Eye (tissue), 1 donor: ENCODE data around the gene RAD51.

Experiments used
- DNase-seq: peaks from one replicate; pipeline ENCODE4 v3.0.0-alpha.2; 2015

The RAD51 gene

DNA sequence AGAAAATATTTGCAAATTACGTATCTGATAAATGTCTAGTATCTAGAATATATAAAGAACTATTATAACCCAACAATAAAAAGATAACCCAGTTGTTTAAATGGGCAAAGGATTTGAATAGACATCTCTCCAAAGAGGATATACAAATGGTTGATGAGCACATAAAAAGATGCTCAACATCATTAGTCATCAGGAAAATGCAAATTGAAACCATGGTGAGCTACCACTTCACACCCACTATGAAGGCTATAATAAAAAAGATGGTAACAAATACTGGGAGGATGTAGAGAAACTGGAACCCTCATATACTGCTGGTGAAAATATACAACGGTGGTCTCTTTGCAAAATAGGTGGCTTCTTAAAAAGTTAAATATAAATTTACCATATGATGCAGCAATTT lies 28.0 kb downstream of the RAD51 start:
- no peak for DNase-seq

DNA sequence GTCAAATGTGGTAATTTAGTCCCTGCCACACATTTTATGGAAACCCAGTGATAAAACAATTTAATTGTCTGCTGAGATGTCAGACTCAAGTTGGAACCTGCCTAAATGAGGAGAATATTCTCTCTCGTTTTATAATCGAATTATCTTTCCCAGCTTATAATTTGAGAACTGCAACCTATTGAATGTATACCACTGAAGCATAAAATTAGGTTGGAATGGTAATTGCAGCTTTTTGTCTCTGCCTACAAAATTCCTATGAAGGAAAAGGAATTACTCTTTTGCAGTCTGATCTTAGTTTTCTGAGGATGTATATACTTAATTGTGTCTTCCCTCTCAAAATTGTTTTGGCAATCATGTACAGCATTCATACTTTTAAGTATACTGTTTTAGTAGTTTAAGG lies 28.9 kb downstream of the RAD51 start:
- no peak for DNase-seq

DNA sequence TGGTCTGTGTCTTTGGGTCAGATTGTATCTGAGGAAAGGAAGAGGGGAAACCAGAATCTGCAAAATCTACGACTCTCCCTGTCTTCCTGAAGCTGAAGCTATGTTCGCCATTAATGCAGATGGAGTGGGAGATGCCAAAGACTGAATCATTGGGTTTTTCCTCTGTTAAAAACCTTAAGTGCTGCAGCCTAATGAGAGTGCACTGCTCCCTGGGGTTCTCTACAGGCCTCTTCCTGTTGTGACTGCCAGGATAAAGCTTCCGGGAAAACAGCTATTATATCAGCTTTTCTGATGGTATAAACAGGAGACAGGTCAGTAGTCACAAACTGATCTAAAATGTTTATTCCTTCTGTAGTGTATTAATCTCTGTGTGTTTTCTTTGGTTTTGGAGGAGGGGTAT lies 36.1 kb downstream of the RAD51 start:
- no peak for DNase-seq

DNA sequence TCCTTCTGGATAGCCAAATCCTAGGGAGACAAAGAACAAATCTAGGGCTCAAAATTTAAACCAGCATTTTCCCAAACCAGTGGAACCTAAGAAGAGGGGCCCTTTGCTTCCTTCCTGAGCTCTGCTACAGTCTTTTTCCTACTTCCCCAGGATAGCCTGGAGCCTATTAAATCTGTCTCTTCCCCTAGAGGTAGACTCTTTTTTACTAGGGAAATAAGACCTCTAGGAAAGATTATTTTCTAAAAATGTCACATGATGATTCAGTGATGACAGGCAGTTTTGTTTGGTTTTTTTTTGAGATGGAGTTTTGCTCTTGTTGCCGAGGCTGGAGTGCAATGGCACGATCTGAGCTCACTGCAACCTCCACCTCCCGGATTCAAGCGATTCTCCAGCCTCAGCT lies 41.6 kb downstream of the RAD51 start:
- no peak for DNase-seq

DNA sequence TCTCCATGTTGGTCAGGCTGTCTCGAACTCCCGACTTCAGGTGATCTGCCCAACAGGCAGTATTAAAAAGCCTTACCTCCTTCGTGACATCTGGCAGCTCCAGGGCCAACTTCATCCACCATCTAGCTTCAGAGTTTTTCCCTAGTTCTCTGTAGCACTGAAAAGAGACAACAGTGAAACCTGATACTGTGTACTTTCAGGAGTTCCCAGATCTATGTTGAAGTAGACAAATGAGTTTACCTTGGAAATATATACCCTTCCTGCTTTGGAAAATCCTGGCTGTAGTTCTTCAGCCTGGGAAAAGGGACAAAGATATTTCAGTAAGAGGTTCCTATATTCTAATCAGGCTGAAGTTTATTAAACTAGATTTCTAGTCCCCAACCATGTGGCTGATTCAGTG lies 42.1 kb downstream of the RAD51 start:
- no peak for DNase-seq

DNA sequence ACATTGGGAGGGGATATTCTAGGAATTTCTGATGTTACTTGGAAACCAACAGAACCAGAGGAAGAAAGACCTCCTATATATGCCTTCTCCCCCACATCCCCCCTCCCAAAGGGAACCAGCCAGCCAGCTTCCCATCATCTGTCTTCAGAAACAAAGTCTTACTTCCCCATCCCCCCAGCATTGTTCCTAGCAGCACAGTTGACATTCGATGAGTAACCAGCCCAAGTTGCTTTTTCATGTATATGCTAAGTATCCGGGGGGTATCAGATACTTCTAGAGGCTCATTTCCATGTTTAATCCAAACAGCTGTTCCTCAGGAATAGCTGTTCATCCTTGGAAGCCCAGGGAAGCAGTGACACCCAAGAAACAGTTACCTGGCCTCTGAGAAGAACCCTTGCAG lies 44.1 kb downstream of the RAD51 start:
- DNase-seq, result no peak

DNA sequence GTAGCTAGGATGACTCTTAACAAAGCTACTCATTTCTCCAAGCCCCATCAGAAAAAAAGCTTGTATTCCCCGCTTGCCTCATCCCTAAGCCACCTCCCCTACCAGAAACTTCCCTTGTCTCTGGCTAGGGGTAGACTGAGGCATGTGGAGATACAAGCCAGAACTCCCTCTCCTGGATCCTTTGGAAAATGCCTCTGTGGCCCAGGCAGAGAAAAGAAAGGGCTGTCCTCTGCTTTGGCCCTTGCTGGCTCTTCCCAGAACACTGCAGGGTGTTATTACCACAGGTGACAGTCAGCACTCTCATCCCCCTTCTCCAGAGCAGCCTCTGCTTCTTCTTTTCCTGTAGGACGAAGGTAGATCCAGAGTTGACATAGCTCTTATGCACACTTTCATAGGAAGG lies 44.9 kb downstream of the RAD51 start:
- DNase-seq, result no peak

DNA sequence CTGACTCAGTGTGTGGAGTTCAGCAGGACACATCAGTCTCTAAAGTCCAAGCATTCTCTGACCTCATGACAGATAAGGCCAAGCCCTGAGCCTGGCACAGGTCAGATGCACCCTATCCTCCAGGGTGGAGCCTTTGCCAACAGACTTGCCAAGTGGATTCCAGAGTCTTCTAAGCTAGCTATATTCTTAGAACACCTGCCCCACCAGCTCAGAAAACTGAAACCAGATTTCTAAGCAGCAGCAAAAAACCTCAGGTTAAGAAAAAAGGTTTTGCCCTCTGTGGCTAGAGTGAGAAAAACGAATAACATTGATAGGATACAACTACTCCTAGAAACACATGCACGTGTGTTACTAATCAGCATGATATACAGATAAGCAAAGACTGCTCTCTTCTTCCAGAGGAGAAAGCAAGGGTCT lies 48.5 kb downstream of the RAD51 start:
- no peak for DNase-seq

DNA sequence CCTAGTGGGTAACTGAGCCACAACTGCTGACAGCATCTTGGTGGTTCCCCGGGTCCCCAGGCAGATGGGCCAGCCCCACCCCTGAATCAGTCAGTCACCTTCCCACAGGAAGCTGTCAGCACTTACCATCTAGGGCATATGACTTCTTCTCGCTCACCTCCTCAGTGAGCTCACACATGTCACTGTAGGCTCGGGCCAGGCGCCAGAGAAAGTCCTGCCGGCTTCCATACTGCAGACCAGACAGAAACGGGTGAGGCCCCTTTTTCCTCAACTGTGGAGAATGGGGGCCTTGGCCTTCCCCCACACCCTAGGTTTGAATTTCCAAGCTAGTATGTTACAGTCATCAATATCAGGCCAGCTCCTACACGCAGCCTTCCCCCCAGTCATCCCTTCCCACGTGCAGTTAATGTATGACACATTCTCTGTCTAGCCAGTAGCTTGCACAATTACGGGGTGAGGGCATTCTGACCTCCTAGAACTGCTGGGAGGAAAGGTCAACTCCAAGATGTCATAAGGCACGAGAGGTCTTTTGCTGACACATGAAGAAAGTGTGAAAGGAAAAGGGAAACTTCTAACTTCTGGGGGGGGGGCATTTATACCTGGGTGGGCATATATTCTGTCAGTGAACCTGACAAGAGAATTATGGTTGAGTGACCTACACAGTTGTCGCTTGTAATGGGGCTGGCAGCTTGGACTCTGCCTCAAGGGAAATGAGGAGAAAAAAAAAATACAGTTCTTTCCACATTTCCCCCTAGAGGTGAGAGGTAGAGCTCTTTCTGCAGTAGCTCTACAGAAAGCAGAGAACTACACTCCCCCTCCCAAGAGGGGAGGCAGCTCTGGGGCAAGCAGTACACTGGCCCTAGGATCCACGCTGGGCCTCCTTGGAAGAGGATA lies 49.2 kb downstream of the RAD51 start:
- peak; percentile 16 for DNase-seq

DNA sequence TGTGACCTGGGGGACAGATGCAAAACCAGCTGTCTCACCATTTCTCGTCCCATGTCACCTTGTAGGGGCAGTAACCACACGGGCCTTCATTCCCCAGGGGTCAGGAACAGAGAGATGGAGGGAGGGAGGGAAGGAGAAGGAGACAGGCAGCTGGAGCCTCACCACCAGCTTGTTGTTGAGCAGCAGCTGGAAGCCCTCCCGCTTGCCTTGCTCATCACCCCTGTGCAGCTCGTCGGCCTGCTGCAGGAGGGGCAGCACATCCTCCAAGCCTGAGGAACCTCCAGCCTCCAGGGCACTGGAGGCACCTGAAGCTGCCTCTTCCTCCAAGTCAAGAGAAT lies 49.8 kb downstream of the RAD51 start:
- peak; percentile 13 for DNase-seq

DNA sequence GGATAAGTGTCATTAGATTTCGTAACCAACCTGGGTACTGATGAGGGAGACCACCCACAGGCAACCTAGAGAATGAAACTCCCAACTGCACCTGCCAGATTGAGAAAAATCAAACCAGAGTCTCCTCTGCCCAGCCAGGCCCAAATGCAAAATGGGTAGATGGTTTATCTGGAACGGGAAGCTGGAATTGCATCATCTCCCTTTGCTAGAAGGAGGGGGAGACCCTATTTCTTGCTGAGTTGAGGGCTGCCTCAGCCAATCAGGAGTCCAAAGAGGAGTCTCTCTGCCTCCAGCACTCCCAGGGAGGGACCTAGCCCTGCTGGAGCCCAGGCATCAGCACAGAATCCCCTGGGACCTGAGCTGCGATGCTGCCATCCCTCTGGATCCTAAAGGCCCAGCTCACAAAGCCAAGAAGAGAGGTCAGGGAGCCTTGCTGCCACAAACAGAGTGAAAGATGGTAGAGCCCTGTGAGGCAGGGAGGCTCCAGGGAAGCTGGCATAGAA lies 52.0 kb downstream of the RAD51 start:
- DNase-seq, result no peak

DNA sequence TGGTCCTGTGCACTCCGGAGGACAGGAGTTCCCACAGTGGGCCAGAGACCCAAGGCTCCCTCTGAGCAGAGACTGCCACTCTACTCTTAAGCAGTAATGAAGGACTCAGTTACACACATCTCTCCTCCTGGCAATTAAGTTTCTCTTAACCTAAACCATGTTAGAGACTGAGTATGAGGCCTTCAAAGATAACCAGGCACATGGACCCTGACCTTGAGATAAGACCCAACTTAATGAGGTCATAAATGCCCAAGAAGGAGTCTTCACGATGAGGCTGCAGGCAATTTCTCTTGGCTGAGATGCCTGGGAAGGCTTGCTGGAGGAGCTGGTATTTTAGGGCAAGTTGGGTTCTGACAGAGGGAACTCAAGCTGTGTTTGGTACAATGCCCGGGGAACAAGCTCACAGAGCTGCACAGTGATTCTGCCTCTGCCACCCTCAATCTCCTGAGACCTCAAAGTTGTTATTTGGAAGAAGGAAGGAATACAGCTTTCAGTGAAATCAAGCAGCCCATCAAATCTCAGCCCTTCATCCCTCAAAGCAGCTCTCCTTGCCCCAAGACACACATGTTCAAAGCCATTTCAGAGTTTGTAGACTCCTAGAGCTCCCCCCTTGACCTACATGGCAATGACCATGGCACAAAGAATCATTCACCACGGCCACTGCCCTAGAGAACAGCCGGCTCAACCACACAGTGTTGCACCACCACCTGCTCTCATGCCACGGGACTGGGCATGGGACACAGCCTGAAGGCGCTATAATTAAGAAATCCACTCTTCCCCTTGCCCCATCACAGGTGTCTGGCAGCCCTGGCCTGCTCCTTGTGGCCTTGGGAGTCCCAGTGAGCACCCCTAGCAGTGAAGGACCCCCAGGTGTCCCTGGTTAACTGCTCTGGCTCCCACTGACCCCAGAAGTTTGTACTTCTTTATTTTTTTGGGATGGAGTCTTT lies 53.0 kb downstream of the RAD51 start:
- no peak for DNase-seq

DNA sequence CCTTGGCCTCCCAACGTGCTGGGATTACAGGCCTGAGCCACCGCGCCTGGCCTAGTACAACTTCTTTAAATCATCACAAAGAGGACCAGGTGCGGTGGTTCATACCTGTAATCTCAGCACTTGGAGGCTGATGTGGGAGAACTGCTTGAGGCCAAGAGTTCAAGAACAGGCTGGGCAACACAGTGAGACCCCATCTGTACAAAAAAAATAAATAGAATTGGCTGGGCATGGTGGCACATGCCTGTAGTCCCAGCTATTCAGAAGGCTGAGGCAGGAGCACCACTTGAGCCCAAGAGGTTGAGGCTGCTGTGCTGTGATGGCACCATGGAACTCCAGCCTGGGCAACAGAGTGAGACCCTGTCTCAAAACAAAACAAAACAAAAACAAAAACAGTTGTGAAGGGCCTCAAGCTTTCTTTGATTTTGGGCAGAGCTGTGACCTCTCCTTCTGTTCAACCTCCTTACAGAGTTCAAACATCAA lies 54.2 kb downstream of the RAD51 start:
- no peak for DNase-seq

DNA sequence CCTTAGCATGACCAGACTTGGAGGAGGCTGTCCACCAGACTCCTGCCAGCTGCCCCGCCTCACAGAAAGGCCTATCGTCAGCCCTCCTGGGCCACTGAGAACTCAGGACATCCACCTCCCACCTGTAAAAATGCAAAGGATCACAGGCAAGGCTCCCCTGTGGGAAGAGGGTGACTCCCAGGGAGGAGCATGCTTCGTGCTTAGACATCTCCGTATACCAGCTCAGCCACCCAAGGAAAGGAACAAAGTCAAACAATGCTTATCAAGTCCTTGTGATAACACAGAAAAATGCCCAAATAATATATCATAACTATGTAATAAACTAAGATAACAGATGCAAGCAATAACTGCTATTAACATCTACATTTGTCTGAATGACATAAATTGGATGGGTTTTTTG lies 55.9 kb downstream of the RAD51 start:
- no peak for DNase-seq

DNA sequence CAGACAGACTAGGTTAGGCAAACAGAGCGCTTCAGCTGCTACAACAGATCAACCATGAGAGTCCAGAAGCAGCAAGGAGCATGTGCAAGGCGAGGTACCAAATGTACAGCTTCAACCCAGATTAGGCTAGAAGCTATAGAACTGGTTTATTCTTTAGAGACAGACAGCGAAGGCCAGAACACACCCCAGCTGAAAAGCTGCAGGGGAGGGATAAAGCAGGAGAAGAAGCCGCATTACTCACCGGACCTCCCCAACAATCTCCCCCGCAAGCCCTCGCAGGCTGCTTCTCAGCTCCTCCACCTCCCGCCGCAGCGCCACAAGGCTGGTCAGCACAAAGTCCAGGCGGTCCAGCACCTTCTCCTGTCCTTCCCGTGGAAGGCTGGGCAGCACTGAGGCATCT lies 56.8 kb downstream of the RAD51 start:
- no peak for DNase-seq

DNA sequence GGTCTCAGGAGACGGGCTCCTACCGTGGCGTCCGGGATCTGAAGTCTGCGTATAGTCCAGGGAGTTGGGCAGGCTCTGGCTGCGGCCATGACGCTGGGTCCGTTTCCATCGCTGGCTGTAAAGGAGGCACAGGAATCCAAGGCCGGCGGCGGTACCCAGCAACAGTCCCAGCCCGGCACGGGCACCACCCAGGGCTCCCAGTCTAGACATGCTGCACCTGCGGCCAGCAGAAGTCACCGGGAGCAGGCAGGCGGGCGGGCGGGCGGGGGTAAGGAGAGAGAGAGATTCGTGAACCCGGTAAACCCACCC lies 59.6 kb downstream of the RAD51 start:
- no peak for DNase-seq

DNA sequence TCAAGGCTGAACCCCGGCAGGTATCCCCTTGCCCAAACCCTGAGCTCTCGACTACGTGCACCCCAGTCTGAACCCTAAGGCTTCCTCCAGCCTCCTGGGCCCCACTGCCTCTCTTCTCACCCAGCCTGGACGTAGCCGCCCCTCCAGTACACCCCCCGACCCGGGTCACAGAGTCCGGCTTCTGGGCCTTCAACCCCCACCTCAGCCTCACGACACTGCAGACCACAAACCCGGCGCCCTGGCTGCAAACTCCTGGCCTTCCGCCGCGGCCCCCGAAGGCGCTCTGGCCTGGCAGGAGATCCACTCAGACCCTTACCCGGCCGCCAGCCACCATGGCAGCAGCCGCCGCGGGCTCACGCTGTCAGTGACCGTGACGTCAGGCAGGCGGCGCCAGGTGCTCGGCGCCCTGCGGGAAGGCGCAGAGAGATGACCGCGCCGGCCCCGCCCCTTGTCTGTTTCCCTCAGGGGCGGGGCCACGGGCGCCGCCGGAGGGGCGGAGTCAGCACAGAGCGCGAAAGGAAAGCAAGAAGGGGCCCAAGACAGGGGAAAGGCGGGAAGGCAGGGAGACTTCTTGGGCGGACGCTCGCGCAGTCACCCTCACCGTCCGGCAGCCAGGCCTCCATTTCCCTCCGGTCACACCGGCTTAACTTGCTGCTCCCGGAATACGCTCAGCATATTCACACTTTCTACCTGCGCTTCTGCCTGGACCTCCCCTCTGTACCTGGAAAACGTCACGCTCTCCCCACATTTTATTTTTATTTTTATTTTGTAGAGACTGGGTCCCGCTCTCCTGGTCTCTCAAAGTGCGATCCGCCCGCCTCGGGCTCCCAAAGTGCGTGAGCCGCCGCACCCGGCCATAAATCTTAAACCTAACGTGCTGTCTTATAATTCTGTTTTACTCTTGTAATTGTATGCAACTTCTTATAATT lies 60.2 kb downstream of the RAD51 start, which contains the start of gene RMDN3:
TSS of gene RMDN3 (minus strand) at position 372 of the 929 bp plus-strand sequence. CDS start 471 bp downstream, outside the sequence.
- peak; percentile 98 for DNase-seq

DNA sequence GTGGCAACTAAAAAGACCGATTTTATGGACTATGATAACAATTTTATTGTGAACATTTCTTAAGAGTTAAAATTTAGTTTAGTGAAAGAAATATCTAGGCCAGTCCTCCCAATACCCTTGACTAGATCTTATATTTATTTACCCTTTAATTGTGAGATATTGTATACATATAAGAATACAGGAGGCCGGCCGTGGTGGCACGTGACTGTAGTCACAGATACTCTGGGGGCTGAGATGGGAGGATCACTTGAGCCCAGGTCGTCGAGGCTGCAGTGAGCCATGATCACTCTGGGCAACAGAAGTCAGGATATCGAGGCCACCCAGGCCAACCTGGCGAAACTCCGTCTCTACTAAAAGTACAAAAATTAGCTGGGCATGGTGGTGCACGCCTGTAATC lies 60.8 kb downstream of the RAD51 start:
- no peak for DNase-seq

DNA sequence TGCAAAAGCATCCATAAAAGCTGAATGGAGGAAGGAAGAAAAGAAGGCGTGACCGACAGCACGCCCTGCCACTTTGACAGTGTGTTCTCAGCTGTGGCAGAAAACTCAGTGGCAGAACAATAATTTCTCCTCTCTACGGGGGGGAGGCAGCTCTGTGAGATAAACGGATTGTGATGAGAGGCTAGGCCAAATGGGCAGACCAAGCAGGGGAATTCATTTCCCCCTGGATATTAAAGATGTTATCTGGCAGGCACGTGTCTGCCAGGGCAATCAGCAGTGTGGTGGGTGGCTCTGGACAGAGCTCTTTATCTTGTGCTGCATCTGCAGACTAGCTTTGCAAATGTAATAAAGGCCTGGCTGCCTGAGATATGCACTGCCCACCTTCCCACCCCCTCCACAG lies 62.0 kb downstream of the RAD51 start:
- DNase-seq, result peak; percentile 24

DNA sequence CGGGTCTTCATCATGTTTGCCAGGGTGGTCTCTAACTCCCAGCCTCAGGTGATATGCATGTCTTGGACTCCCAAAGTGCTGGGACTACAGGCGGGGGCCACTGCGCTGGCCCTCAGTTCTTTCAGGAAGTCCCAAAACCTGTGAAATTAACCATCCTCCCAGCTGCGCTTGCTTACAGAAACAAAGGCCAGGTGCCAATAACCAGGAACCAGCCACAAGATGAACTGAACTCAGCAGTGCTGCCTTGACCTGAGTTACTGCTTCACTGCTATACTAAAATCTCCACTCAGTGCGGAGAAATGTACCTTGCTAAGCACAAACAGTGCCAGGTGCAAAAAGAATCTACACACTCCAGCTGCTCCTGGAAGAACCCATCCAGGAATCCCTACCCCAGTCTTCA lies 65.0 kb downstream of the RAD51 start:
- DNase-seq, result no peak

DNA sequence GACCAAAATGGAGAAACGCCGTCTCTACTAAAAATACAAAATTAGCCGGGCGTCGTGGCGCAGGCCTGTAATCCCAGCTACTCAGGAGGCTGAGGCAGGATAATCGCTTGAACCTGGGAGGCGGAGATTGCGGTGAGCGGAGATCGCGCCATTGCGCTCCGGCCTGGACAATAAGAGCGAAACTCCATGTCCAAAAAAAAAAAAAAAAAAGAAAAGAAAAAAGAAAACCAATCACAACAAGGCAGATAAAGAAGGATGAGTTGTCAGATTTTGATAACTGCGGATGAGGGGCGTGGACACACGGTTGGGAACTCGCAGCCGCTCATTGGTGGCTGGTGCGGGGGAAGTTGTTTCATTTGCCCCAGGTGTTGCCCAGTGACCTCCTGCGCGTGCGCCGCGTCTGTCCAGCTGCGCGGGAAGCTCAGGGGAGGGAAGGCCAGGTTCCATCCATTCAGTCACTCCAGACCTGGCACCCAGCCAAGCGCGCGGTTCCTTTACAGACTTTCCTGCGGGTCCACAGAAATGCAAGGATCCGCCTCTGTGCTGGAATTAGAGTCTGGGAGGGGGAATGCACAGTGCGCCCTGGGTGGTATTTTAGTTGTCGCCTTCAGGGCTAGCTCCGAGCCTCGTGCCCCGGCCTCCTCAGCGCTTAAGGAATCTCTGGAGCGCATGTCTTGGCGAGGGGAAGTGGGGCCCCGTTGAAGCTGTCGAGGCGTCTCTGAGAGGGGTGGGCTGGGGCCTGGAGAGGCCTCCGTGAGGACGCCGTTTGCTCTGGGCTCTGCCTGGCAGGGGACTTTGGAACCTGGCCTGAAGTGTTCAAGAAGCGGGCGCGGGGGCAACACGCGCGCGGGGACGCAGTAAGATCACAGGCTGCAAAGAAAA lies 68.2 kb downstream of the RAD51 start:
- peak; percentile 88 for DNase-seq
